GM18868 (cell line): ENCODE data around the gene NBDY.
A peak's percentile ranks its signal among the peaks of the same experiment; 100 is the strongest.
"Not testable (repeated sequence)": the region's sequence is repeated elsewhere in the genome, so short reads cannot be mapped to it uniquely, and the experiment has no call there.

Experiments used
- ATAC-seq: cut with Tn5 transposase; IDR thresholded peaks from one replicate; pipeline ENCODE4 v1.9.1; 2021; ENCODE audit warnings: mild to moderate bottlenecking, moderate library complexity; ENCODE audit not compliant: unreplicated experiment

Gene NBDY, protein sequence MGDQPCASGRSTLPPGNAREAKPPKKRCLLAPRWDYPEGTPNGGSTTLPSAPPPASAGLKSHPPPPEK

GRCh38 chrX:56729152-56729850 lies at the start of gene NBDY:
TSS of gene NBDY (plus strand) at chrX:56729243. CDS start at chrX:56729354, 111 bp downstream.
- ATAC-seq, result peak; percentile 76

DNA sequence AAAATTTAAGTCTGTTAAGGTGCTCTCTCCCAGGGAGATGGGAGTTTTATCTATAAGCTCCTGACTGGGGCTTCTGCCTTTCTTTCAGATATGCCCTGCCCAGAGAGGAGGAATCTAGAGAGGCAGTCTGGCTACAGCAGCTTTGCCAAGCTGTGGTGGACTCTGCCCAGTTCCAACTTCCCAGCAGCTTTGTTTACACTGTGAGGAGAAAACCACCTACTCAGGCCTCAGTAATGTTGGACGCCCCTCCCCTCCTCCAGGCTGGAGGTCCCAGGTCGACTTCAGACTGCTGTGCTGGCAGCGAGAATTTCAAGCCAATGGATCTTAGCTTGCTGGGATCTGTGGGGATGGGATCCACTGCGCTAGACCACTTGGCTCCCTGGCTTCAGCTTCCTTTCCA lies 24.5 kb upstream of the NBDY start:
- ATAC-seq, result not testable (repeated sequence)

- peak; percentile 46 for ATAC-seq
Observed at GRCh38 chrX:56726605-56727004, 2.4 kb upstream of the NBDY start.

GRCh38 chrX:56727531-56727930 lies 1.5 kb upstream of the NBDY start:
- no peak for ATAC-seq

DNA sequence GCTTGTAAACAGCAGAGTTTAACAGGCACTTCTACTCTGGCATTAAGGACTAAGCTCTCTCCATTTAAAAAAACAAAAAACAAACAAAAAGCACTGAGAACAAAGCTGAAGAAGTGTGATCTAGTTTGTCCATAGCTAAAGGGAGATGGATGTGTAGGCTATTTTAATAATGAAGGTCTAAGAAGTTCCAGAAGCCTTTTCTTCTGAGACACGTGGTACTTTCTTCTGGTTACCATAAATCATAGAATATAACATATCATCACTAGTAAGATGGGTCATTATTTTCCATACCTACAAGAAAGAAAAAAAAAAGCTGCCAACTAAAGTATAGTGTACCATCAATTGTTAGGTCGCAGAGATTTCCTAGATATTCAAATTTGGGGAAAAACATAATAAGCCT lies 722 bp upstream of the NBDY start:
- ATAC-seq, result peak; percentile 41

GRCh38 chrX:56728752-56729151 lies 291 bp upstream of the NBDY start:
- ATAC-seq, result peak; percentile 47

GRCh38 chrX:56733459-56734046 lies 4.5 kb downstream of the NBDY start:
- ATAC-seq, result peak; percentile 43

GRCh38 chrX:56736219-56736618 lies 7.2 kb downstream of the NBDY start:
- no peak for ATAC-seq

DNA sequence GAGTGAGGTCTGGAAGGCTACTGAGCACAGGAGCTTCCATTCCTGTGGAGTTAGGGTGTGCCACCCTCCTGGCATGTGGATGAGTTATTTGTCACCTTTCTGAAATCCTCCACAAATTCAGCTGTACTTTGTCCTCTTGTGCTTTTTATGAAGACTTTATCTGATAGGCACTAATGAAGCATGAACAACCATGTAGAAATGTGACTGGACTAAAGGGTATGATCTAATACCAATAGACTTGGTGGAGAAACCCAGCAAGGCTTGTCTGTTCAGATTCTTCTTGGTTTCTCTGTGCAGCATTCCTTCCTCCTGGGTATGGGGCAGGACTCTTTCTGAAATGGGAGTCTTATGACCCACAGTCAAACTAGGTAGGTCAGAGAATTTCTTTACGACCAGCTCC lies 9.6 kb downstream of the NBDY start:
- ATAC-seq, result no peak

GRCh38 chrX:56744996-56745395 lies 16.0 kb downstream of the NBDY start:
- ATAC-seq, result no peak

- ATAC-seq, result no peak
Observed at GRCh38 chrX:56746996-56747395, 18.0 kb downstream of the NBDY start.

- no peak for ATAC-seq
Observed at GRCh38 chrX:56751071-56751470, 22.0 kb downstream of the NBDY start.

GRCh38 chrX:56757327-56757726 lies 28.3 kb downstream of the NBDY start:
- ATAC-seq, result peak; percentile 69

DNA sequence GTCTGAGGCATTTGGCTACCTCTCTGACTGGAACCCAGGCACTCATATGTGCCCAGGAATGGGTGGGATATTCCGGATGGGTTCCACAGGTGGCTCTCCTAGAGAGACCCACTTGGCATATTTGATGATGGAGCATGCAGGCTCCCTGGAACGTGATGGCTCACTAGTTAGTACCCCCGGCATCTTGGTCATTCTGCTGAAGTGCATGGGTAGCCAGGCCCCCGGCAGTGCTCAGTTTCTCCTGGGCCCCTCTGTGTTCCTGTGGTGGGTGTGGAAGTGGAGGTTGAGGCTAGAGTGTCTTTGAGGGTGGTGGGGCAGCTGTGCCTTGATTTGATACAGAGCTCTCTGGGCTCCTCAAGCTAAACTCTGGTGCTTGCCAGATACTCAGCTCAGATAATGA lies 29.4 kb downstream of the NBDY start:
- no peak for ATAC-seq

- ATAC-seq, result no peak
Observed at GRCh38 chrX:56759736-56760409, 30.8 kb downstream of the NBDY start.

DNA sequence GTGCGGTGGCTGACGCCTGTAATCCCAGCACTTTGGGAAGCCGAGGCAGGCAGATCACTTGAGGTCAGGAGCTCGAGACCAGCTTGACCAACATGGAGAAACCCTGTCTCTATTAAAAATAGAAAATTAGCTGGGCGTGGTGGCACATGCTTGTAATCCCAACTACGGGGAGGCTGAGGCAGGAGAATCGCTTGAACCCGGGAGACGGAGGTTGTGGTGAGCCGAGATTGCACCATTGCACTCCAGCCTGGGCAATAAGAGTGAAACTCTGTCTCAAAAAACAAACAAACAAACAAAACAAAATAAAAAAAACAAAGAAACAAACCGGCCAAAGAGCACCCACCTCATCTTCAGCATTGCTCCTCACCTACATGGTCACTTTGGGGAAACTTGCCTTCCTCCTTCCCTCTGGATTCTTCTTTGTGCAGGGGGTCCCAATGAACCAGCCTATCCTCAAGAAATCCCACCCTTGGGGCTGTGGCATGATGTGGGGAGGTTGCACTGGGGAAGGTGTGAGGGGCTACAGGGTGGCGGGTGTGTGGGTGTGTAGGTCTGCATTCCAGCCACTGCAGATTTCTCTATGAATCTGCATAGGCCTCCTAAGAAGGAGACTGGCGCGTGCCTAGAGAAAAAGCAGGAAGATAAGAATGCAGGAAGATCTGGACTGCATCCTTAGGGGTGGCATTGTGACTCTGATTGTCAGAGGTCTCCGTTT lies 31.5 kb downstream of the NBDY start:
- not testable (repeated sequence) for ATAC-seq

GRCh38 chrX:56761167-56761566 lies 32.1 kb downstream of the NBDY start:
- no peak for ATAC-seq

GRCh38 chrX:56762220-56762619 lies 33.2 kb downstream of the NBDY start:
- peak; percentile 57 for ATAC-seq

- peak; percentile 9 for ATAC-seq
Observed at GRCh38 chrX:56762707-56763555, 33.9 kb downstream of the NBDY start.

GRCh38 chrX:56763556-56764152 lies 34.6 kb downstream of the NBDY start:
- no peak for ATAC-seq
